NCI-H2196 (cell line): ENCODE data around the gene NLRP5.

Experiments
- DNase-seq: peaks from one replicate; lab custom pipeline; 2025; ENCODE audit not compliant: unreplicated experiment; lab: John Stamatoyannopoulos, UW

Gene NLRP5

DNA sequence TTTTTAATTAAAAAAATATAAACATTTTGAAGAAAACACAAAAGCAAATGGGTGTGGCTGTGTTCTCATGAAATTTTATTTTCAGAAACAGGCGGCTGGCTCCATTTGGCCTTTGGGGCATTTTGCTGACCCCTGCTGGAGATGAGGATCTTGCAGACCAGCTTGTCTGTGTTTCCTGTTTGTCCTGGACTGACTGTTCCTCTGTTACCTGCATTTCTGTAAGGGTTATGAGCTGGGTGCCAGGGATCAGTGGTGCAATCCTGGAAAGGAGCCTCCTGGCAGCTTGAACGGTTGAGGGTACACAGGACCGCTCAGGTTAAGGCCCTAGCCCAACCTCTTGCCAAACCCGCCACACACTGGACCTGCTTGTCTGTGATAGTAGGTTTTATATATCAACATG, 84.6 kb downstream of the NLRP5 start:
- DNase-seq = no peak

DNA sequence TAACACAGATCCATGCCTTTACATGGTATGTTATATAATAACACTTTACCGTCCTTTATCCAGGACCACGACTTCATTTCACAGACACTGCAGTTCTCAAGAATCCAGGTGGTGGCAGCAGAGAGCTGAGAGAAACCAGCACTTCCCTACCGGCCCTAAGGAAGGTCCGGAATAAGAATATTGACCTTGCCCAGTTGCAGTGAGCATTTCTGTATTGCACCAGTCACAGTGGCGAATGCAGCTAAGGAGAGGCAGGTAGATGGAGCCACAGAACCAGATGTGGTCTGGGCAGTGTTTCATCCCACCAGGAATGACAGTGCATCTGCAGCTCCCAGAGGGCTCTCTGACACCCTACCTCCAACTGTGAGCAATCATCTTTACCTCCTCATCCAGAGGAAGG, 89.9 kb downstream of the NLRP5 start:
- peak; percentile 63 for DNase-seq

DNA sequence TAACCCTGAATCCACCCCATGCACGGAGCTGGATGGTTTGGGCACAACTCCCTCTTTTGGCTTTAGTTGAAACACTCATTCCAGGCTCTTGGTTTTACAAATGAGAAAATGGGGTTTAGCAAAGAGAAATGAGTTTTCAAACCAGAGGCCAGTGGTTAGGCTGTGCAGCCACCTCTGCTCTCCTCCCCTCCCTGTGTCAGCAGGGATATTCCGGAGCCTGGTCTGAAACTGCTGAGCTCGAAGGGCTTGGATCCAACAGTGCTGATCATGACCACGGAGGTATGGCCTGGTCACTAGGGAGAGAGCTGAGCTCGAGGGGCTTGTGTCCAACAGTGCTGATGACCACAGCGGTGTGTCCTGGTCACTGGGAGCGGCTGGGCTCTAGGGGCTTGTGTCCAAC, 93.0 kb downstream of the NLRP5 start:
- no peak for DNase-seq

DNA sequence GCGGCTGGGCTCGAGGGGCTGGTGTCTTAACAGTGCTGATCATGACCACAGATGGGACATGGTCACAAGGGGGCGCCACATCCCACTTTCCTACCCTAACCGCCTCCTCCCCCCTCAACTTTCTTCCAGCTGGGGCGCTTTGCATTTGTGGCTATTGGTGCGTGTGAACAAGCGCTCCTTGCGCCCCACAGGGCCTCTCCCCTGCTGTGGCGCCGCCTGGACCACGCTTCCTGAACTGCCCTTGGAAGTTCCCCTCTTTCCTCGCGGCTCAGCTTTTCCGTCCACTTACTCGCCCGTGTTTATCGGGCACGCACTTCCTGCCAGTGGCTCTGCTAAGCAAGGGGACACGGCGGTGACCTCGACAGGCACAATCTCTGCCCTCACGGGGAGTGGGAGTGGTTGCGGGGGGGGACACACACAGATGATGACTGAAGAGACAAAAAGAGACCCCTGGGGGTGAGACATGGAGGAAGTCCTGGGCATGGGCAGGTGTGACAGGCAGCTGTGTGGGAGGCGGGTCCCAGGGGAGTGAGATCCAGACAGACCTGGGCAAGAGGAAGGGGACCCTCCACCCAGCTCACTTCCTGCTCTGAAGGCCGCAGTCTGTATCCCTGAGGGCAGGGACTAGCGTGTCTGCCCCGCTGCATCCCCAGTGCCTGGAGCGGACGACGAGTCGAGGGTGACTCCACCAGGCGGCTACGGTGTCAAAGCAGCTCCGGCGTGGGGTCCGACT, 94.3 kb downstream of the NLRP5 start:
- DNase-seq = peak; percentile 23

DNA sequence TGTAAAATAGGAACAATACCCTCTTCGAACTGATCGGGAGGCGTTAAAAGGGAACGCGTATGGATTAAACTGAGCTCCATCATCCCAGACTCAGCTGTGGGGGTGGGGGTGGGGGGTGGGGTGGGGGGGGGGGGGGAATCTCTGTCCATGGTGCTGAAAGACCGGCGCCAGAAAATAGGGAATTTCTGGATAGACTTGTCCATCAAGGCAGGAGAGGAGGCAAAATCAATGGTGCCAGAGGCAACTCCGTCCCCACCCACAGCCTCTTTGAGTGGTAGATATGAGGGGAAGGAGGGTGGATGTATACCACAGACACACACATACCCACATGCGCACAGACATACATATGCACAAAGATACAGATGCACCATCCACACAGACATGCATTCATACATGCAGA, 97.1 kb downstream of the NLRP5 start:
- DNase-seq = no peak

DNA sequence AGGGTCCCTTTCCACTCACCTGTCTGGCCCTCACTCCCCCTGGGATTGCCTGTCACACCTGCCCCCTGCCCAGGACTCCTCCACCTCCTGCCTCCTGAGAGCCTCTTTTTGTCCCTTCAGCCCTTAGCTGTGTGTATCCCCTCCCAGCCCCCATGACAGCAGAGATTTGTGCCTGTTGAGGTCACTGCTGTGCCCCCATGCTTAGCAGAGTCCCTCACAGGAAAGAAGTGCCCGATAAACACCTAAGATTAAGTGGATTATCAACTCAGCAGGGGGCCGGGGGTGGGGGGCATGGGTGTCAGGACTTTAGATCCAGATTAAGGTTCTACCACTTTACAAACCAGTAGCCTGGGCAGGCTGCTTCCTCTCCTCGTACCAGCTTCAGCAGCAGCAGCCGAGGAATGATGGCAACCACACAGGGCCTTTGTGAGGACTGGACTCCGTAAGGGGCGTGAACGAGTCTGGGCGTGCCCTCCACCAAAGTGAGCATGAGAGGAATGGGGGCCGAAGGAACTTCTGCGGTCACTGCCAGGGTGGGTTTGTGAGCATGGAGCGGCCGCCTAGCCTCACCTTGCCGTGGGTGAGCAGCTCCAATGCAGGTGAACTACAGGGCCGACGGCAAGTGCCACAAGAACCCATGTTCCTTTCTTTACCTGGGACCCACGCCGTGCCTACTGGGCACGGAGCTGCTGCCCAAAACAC, 98.4 kb downstream of the NLRP5 start:
- no peak for DNase-seq

DNA sequence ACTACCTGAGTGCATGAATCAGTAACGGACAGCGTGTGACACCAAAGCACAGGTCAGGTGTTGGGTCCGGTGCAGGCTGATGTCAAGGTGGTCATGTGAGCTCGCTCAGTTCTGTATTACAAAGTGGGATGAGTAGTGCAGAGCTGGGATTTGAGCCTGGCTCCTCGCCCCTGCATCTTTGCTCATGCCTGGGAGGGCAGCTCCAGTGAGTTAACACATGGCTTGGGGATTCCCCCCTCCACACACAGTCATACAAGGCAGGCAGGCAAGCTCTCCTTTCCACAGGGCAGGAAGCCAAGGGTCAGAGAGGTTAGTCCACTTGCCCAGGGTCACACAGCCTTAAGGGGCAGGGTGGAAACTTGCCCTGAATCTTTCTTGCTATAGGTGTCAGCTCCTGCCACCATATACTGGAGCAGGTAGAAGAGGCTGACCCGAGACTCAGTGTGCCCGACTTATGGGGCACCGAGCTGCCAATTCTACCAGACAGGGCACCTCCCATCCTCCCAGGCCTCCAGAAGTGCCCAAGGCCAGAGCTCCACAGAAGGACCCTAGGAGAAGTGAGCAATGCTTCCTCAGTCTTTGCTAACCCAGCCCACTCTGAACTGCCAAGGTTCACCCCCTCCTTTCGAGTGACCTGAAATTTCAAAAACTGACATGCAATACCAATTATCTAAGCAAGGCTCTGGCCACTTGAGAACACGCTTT, 99.1 kb downstream of the NLRP5 start:
- no peak for DNase-seq

DNA sequence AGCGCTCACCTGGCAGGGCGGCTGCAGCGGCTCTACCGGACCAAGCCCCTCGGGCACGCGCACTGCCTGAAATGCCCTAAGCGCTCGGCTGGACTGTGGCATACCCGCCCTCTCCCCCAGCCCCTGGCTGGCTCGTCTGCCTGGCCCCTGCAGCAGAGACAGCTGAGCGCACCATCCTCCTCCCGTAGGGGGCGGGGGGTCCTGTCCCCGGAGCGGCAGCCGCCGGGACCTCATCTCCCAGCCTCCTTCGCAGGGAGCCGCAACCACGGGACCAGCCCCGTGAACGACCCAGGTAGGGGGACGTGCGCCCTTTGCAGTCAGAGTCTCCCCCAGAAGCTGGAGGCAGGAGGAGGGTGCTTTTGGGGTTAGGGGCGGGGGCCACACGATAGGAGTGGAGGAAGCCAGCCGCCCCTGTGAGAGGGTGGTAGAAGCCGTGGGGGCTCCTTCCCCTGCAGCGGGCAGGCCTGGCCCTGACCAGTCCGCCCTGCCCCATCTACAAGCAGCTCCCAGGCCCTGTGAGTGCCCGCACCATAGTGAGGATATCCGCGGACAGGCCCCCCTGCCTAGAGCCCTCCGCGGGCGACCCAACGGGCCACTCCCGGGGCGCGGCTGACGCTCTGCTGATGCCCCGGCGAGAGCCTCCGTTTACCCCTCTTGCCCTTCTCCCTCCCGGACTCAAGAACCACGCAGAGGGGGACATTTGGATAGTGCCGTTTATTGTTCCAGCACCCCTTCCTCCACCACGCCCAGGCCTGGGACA, 100.3 kb downstream of the NLRP5 start:
- DNase-seq = no peak

DNA sequence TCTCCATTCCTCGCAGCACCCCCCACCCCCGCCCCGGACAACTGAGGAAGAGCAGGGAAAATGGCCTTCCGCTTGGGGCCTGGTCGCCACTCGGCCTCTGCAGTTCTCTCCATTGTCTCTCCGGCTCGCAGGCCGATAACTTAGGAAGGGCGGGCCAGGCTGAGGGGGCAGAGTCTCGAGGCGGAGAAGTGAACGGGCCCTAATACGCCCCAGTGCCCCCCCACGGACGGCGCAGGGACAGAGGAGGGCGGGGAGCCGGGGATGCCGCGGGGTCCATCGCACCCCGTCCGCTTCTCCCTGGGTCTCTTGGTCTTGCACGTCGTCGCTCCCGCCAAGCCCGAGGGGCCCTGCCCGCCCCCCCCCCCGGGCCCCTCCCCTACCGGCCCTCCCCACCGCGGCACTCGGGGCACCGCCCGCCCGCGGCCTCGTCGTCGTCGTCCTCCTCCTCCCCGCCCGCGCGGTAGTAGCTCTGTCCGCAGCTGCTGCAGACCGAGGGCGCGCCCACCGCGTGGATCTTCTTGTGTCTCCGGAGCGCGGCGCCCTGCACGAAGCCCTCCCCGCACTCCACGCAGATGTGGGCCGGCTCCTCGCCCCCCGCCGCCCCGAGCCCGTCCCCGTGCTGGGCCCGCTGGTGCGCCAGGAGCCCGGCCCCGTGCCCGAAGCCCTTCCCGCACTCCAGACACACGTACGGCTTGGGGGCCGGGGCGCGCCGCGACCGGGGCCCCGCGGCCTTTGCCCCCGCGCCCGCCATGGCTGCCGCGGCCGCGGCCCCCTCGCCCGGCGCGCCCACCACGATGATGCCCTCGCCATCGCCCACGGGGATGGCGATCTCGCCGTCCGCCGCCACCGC, 101.3 kb downstream of the NLRP5 start:
- no peak for DNase-seq

DNA sequence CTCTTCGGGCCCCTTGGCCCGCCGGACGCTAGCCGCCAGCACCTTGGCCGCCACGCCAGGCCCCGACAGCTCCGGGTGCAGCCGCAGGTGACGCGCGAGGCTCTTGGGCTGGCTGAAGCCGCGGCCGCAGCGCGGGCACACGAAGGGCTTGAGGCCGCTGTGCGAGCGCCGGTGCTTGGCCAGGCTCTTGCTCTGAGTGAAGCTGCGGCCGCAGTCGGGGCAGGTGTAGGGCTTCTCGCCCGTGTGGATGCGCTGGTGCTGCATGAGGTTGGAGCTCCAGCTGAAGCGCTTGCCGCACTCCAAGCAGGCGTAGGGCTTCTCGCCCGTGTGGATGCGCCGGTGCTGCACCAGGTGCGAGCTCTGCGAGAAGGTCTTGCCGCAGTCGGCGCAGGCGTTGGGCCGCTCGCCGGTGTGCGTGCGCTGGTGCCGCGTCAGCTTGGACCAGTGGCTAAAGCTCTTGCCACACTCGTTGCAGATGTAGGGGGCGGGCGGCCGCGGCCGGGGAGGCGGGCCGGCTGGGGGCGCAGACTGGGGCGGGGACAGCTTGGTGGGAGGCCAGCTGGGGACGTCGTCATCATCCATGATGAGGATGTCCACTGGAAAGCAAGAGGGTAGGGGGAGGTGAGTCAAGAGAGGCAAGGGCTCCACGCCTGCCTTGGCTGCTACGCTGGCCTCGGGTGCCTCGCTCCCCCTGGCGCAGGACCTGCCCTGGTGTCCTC, 102.1 kb downstream of the NLRP5 start:
- DNase-seq = no peak

DNA sequence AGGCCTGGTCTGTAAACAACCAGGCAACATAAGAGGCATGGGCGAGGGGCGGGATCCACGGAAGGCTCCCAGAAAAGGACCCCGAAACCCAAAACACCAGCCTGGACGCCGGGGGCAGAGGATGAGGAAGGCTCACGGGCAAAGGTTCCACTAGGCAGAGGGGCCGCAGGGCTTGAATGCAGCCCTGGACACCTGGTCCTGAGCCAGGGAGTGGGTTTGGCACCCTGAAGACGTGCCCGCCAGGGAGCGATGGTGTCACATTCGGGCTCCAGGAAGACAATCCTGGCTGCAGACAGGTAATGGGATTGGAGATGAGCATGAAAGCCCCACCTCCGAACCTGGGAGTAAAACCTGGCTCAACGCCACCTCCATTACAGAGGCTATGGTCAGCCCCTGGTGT, 102.8 kb downstream of the NLRP5 start:
- DNase-seq = no peak

DNA sequence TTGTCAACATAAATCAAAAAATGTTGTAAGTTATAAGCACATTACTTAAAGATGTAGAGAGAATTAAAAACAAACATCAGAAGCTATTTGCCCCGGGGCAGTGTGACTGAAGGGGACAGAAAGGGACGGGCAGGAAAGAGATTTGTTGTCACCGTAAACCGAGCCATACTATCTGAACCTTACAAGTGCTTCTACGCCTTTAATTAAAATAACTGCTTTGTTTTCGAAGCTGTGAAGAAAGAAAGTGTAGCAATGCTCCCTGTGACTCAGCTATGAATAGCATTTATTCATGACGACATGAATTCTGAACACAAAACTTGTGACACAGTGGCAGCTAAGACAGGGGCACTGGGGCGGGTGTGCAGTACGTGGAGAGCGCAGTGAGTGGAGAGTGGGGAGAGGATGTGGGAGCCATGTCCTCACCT, 104.5 kb downstream of the NLRP5 start:
- DNase-seq = no peak

DNA sequence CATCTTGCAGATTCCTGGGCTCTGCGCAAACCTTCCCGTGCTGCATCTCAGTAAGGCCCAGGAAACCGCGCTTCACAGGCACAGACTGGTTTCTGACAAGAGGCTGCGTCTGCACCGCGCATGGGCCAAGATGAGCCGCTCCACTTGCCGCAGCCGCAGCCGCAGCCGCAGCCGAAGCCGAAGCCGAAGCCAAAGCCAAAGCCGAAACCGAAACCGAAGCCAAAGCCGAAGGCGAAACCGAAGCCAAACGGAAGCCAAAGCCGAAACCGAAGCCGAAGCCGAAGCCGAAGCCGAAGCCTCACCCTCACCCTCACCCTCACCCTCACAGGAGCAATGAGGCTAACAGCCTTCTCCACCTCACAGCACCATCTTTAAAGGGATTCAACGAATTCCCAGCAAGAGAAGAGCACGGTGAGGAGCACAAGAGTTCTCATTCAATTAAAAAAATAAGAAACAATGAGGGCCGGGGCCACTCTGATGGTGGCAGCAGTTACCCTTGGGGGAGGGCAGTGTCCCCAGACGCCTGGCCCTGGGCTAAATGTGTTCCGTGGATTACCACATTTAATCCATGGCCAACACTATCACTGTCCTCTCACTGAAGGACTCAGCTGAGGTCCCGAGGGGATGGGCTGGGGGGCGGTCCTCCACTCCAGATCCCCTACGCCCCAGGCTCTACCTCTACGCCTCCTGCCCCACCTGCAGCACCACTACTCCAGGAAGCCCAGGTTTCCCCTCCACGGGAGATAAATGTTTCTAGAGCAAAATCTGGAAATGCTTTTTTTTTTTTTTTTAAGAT, 105.4 kb downstream of the NLRP5 start:
- peak; percentile 88 for DNase-seq

DNA sequence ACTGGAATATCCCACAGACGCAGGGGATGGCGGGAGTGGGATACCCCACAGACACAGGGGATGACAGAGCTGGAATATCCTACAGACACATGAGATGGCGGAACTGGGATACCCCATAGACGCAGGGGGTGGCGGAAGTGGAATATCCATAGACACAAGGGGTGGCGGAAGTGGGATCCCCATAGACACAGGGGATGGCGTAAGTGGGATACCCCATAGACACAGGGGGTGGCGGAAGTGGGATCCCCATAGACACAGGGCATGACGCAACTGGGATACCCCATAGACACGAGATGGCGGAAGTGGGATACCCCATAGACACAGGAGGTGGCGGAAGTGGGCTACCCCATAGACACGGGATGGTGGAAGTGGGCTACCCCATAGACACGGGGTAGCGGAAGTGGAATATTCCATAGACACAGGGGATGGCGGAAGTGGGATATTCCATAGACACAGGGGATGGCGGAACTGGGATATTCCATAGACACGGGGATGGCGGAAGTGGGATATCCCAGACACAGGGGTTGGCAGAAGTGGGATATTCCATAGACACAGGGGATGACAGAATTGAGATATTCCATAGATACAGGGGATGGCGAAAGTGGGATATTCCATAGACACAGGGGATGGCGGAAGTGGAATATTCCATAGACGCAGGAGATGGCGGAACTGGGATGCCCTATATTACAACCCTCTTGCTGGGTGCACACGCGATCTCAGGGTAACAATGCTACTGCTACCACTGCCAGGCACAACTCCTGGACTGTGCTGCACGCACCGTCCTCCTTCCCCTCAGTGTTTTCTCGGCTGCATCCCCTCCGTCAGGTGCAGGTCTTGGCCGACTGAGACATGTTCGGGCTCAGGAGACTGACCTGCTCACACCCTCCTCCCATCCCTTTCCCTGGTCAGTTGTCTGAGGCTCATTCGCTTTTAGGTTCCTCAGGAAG, 106.4 kb downstream of the NLRP5 start:
- no peak for DNase-seq

DNA sequence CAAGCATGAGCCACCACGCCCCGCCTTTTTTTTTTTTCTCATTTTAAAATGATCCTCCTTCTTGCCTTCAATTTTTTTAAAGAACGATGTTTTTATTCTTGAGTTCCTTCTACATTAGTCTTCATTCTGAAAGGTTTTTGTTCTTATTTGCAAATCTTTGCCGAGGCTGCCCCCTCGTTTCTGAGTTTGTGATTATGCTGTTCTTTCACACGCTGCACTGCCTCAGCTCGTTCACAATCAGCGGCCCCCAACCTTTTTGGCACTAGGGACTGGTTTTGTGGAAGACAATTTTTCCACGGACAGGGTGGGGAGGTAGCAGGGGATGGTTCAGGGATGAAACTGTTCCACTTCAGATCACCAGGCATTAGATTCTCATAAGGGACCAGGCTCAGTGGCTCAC, 107.9 kb downstream of the NLRP5 start:
- DNase-seq = no peak

DNA sequence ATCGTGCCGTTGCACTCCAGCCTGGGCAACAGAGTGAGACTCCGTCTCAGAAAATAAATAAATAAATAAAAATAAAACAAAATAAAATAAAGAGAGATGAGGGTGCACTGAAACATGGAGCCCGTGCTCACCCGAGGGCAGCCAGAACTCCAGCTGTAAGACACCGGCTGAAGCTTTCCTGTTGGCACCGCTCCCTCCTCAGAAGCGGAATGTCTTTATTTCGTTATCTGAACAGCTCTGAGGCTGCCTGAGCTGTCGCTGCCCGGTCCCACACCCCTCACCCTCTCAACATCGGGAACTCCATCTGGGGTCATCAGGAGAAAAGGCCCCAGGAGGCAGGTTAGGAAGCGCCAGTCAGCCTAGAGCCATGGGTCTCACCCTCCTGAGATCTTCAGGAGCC, 110.1 kb downstream of the NLRP5 start:
- no peak for DNase-seq

DNA sequence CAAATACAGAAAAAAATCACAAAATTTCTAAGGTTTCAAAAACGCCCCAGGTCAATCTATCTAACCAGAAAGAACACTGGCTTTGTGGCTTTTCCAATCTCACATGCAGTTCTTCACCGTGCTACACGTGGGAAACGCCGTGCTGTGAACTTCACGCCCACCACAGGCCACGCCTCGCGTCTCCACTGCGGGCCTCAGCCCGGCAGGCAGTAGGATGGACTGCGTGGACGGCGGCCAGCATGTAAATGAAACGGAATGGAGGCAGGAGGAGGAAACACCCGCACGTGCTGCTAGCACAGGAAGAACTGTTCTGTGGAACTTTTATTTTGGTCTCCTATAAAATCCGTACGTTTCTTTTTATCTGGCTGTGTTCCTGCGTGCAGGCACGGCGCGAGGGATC, 110.7 kb downstream of the NLRP5 start:
- no peak for DNase-seq

DNA sequence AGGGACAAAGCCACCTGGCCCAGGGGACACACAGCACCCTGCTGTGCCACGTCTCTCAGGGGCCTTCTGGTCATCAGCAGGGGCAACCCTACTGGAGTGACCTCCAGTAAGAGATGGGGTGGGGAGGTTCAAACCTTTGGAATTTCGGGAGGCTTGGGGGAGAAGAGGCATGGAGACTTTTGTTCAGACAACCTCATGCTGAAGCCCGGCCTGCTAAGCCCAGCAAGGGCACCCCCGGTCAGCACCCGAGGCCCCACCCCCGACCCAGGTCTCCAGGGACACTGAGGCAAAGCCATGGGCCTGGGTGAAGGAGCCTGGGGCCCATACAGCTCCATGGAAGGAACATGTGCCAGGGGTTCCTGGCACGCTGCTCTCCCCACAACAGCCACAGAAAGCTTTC, 111.2 kb downstream of the NLRP5 start:
- no peak for DNase-seq
